NB4 (cell line): Measurements from ENCODE around the gene KCNK13.

ENCODE experiments used
- CTCF ChIP-seq: IDR thresholded peaks from one replicate; pipeline ENCODE4 v1.5.1; 2012; ENCODE audit warnings: low read depth, low read length
- MAX ChIP-seq: IDR thresholded peaks from 2 replicates; pipeline ENCODE4 v1.6.1; 2011; ENCODE audit warnings: low read depth, low read length
- POLR2A ChIP-seq: IDR thresholded peaks from 2 replicates; pipeline ENCODE4 v1.6.1; 2011; ENCODE audit warnings: mild to moderate bottlenecking; ENCODE audit not compliant: insufficient read length; ENCODE audit errors: extremely low read depth

GRCh38 chr14:90115780-90116179 lies 54.0 kb downstream of the KCNK13 start:
- TF ChIP-seq CTCF: no peak
- no peak for TF ChIP-seq POLR2A
- TF ChIP-seq MAX: no peak
